ENCODE data around the gene ROBO4.

DNA sequence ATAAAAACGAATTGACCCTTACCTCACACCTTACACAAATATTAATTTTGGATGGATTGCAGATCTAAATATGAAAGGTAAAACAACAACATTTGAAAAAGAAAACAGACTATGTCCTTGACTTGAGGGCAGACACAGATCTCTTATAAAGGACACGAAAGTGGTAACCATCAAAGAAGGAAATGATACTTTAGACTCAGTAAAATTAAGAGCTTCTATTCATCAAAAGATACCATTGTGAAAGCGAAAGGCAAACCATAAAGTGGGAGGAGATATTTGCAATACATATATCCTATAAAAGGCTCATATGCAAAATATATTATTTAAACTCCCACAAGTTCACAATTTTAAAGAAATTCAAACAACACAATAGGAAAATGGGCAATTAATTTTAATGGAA, 33.1 kb upstream of the ROBO4 start:
- no peak for TF ChIP-seq POLR2A (IDR thresholded peaks at IDR 0.05)
- TF ChIP-seq, protein P1, sequence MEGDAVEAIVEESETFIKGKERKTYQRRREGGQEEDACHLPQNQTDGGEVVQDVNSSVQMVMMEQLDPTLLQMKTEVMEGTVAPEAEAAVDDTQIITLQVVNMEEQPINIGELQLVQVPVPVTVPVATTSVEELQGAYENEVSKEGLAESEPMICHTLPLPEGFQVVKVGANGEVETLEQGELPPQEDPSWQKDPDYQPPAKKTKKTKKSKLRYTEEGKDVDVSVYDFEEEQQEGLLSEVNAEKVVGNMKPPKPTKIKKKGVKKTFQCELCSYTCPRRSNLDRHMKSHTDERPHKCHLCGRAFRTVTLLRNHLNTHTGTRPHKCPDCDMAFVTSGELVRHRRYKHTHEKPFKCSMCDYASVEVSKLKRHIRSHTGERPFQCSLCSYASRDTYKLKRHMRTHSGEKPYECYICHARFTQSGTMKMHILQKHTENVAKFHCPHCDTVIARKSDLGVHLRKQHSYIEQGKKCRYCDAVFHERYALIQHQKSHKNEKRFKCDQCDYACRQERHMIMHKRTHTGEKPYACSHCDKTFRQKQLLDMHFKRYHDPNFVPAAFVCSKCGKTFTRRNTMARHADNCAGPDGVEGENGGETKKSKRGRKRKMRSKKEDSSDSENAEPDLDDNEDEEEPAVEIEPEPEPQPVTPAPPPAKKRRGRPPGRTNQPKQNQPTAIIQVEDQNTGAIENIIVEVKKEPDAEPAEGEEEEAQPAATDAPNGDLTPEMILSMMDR (IDR thresholded peaks at IDR 0.05) = no peak

All from right lobe of liver (tissue), 4 donors.